ENCODE measurements around the gene STAT5B. TPM values are rescaled to one million over a fixed set of nuclear protein-coding genes. Genes with fewer than 3 reads are reported as not detected.

STAT5B gene
- total and polyA plus RNA-seq, 2 of the 8 experiments (the other 6 are each of a cell fraction or from before 2014, with no cell fraction given), result 35.3 to 52.6 TPM

DNA sequence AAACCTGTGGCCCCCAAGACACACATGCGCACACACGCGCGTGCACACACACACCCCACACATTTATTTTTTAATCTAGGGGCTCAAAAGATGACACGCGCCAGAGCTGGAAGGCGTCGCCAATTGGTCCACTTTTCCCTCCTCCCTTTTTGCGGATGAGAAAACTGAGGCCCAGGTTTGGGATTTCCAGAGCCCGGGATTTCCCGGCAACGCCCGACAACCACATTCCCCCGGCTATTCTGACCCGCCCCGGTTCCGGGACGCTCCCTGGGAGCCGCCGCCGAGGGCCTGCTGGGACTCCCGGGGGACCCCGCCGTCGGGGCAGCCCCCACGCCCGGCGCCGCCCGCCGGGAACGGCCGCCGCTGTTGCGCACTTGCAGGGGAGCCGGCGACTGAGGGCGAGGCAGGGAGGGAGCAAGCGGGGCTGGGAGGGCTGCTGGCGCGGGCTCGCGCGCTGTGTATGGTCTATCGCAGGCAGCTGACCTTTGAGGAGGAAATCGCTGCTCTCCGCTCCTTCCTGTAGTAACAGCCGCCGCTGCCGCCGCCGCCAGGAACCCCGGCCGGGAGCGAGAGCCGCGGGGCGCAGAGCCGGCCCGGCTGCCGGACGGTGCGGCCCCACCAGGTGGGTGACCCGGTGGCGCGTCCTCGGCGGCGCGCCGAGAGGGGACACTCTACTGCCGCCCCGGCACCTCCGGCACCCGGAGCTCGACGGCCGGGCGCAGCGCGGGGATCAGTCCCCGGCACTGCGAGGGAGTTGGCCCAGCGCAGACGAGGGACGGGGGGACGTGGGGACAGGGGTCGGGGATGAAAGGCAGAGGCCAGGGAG, 12.0 kb upstream of the STAT5B start, which contains the start of gene STAT5A:
Gene STAT5A, plus strand, starts transcription at position 522 of the 826 bp plus-strand sequence. CDS start 914 bp downstream, outside the sequence.
- no peak for FAIRE-seq
- H3K4me3 ChIP-seq (ENCODE audit: extremely low read depth in 1 of 4, insufficient read depth in 2 of 4, low read depth in 3 of 4, low read length in 4 of 4), result peak within 1 kb of the TSS; percentile 29 to 65 (median 34); a peak in 6 of 8 replicates
- H3K36me3 ChIP-seq (ENCODE audit: control insufficient read depth in 2 of 4, insufficient read depth in 4 of 4, low read length in 3 of 4), result no peaks in the 10 kb centered on the region
- peak within 1 kb of the TSS; percentile 68; the same call in 1 of the 2 replicates for H2BK12ac ChIP-seq (ENCODE audit: low read depth, low read length)
- peak within 1 kb of the TSS; percentile 34; the same call in 1 of the 2 replicates for H2AFZ ChIP-seq (ENCODE audit: low read length)
- no peak within 1 kb of the TSS for H2BK120ac ChIP-seq (replicated peaks; ENCODE audit: low read depth, low read length)
- peak within 1 kb of the TSS; percentile 93 for H4K8ac ChIP-seq (ENCODE audit: extremely low read depth, insufficient read depth, low read length)
- no peak within 1 kb of the TSS for H4K91ac ChIP-seq (replicated peaks; ENCODE audit: insufficient read length, low read length)
- H3K27ac ChIP-seq (ENCODE audit: low read depth, low read length), result no peak within 1 kb of the TSS
- ChIA-PET POLR2A (ENCODE audit: partially characterized antibody) (interaction anchor here (0.9 to 5.0 kb wide), 5 partner anchors 10 to 135 kb away, joined by 3 to 33 read pairs (median 5); partner anchors contain the start of genes CAVIN1 and GHDC), CTCF (ENCODE audit: partially characterized antibody) (interaction anchor here (1.1 to 1.7 kb wide), 4 partner anchors 14 to 115 kb away, joined by 3 to 5 read pairs (median 4); no protein-coding TSS in a partner anchor)
- H3K23me2 ChIP-seq (ENCODE audit: low read depth, low read length), result no peaks in the 10 kb centered on the region; the same call in 1 of the 2 replicates
- H4K5ac ChIP-seq (ENCODE audit: insufficient read length, low read depth, low read length), result no peak within 1 kb of the TSS
- no peak within 1 kb of the TSS for H2AK5ac ChIP-seq (ENCODE audit: low read depth, low read length)
- no peaks in the 10 kb centered on the region for H3K9me3 ChIP-seq (ENCODE audit: insufficient read depth in 2 of 2, low read depth in 1 of 2, low read length in 1 of 2)
- H3K4ac ChIP-seq (replicated peaks; ENCODE audit: insufficient read length, low read depth, low read length), result no peak within 1 kb of the TSS
- H3K79me2 ChIP-seq (ENCODE audit: control insufficient read depth in 1 of 2, insufficient read depth in 2 of 2, low read length in 2 of 2), result no peaks in the 10 kb centered on the region
- WGBS, 2 experiments (ENCODE audit: extremely low coverage in 1 of 2, insufficient coverage in 1 of 2, insufficient read length in 1 of 2, insufficient replicate concordance in 2 of 2, low coverage in 1 of 2, low lambda C conversion rate in 2 of 2, missing lambda C conversion rate in 1 of 2), result 16% methylated on average over 59 of the region's 88 CpGs; no CpG with 5 or more reads in 1 of the 2 experiments
- no peaks in the 10 kb centered on the region for H3K79me1 ChIP-seq (ENCODE audit: low read depth, low read length)
- peak within 1 kb of the TSS in 2 of 4 experiments; percentile 8 to 38; a peak in 4 of 7 replicates for H3K9ac ChIP-seq (replicated peaks in 1 of 4; ENCODE audit: extremely low read depth in 1 of 4, low read depth in 3 of 4, low read length in 3 of 4)
- peaks cover 0 to 11% (median 8%) of the 10 kb centered on the region in 4 experiments; a peak in 5 of 7 replicates for H3K4me1 ChIP-seq (replicated peaks in 1 of 4; ENCODE audit: control insufficient read depth in 3 of 4, insufficient read depth in 4 of 4, low read length in 3 of 4)
- peak within 1 kb of the TSS; percentile 82; the same call in 1 of the 2 replicates for H2BK20ac ChIP-seq (ENCODE audit: low read length)
- H3K23ac ChIP-seq (ENCODE audit: insufficient read length), result no peak within 1 kb of the TSS
- peaks cover 7 to 30% (median 25%) of the 10 kb centered on the region in 4 experiments for H3K27me3 ChIP-seq (replicated peaks in 1 of 4; ENCODE audit: control insufficient read depth in 3 of 4, extremely low read depth in 1 of 4, insufficient read depth in 3 of 4, low read length in 3 of 4)
- H3K14ac ChIP-seq (ENCODE audit: insufficient read length), result no peak within 1 kb of the TSS
- H2BK5ac ChIP-seq (ENCODE audit: low read depth, low read length), result no peak within 1 kb of the TSS
- H3K18ac ChIP-seq (ENCODE audit: extremely low read depth, low read length), result peak within 1 kb of the TSS; percentile 71
- H3K4me2 ChIP-seq (ENCODE audit: insufficient read depth in 1 of 2, low read depth in 2 of 2, low read length in 2 of 2), result peak within 1 kb of the TSS; percentile 5 to 64; a peak in 3 of 4 replicates
- H4K20me1 ChIP-seq (replicated peaks in 1 of 2; ENCODE audit: control insufficient read depth in 1 of 2, insufficient read depth in 2 of 2, low read length in 2 of 2), result no peaks in the 10 kb centered on the region
- H3K56ac ChIP-seq (replicated peaks; ENCODE audit: insufficient read length, low read depth, low read length), result no peak within 1 kb of the TSS
- peak within 1 kb of the TSS; percentile 72; the same call in 1 of the 2 replicates for H2BK15ac ChIP-seq (ENCODE audit: low read length)
- peak in 1 of 2 experiments; percentile 84 for DNase-seq (ENCODE audit: low read depth in 1 of 2, low spot score in 2 of 2)
- TF ChIP-seq RXRA (IDR thresholded peaks at IDR 0.05; ENCODE audit: insufficient read depth, low read depth, low read length), result no peak
- TF ChIP-seq EGR1 (IDR thresholded peaks at IDR 0.05; ENCODE audit: borderline replicate concordance, low read depth, low read length), result no peak
- TF ChIP-seq CEBPB (IDR thresholded peaks at IDR 0.05; ENCODE audit: low read depth, low read length), result no peak
- TF ChIP-seq CBX8 (IDR thresholded peaks at IDR 0.05; ENCODE audit: borderline replicate concordance, low read depth, low read length), result no peak
- TF ChIP-seq POLR2AphosphoS5 (IDR thresholded peaks at IDR 0.05; ENCODE audit: low read depth, low read length), result no peak
- TF ChIP-seq CBX5 (IDR thresholded peaks at IDR 0.05; ENCODE audit: low read depth, low read length), result no peak
- peak; percentile 44 for TF ChIP-seq KDM4A (IDR thresholded peaks at IDR 0.05; ENCODE audit: low read depth, low read length, severe bottlenecking)
- no peak for TF ChIP-seq FOSL1 (IDR thresholded peaks at IDR 0.05; ENCODE audit: insufficient read depth, low read depth, low read length)
- peak; percentile 91 for TF ChIP-seq KDM1A (IDR thresholded peaks at IDR 0.05; ENCODE audit: borderline replicate concordance, low read length)

Data from H1 (cell line).